HepG2 (cell line): ENCODE results near the gene UVSSA. TPM values are rescaled to one million over a fixed set of nuclear protein-coding genes. Genes with fewer than 3 reads are reported as not detected.

ENCODE experiments used
- ATAC-seq: fragments of 200-7000 bp; cut with Tn5 transposase; 3 replicates; pipeline ENCODE4 v1.9.1; 2020; ENCODE audit warnings: mild to moderate bottlenecking, moderate library complexity
- BruUV-seq: library from RNA; stranded (reverse); fragments of 400-500 nt; replicated peaks from 2 replicates; lab custom pipeline; 2021; lab: Mats Ljungman, UMichigan
- CTCF ChIA-PET: fragments of 300-600 bp; formaldehyde crosslinking; extraction: SDS; loops from one replicate; lab custom pipeline; 2021; ENCODE audit warnings: low total read pairs, inconsistent platforms, low intra/inter-chr PET ratio; lab: Yijun Ruan, JAX
- POLR2A ChIA-PET: fragments of 350-600 bp; sonication (Branson Sonifier 250); formaldehyde crosslinking; loops from one replicate; lab custom pipeline; 2020; ENCODE audit warnings: antibody characterized with exemption, inconsistent platforms; lab: Yijun Ruan, JAX
- DNase-seq: peaks from one replicate; pipeline ENCODE4 v3.0.0-alpha.2; 2015; ENCODE audit warnings: low spot score
- FAIRE-seq: peaks from 3 replicates; lab custom pipeline; 2011; peaks lifted over from hg19 to GRCh38; lab: Jason Lieb, UNC
- H2AFZ ChIP-seq: one replicate; pipeline ENCODE4 v1.6.1; 2011; ENCODE audit warnings: low read length, inconsistent platforms
- H3K27ac ChIP-seq: fragments of 300-600 bp; 3 replicates; pipeline ENCODE4 v1.8.0; 2011; ENCODE audit warnings: mixed run types, mild to moderate bottlenecking, mixed read lengths, low read length, inconsistent platforms; ENCODE audit not compliant: insufficient read depth; ENCODE audit errors: extremely low read length
- H3K27me3 ChIP-seq, 2 experiments: fragments of 200-600 bp in 1 of 2; 2 replicates in 1 of 2; 3 replicates in 1 of 2; pipeline versions ENCODE4 v1.6.0 to v1.8.0; 2011; ENCODE audit warnings: low read length in 2 of 2, mild to moderate bottlenecking in 2 of 2, moderate library complexity in 2 of 2, inconsistent platforms in 1 of 2; ENCODE audit not compliant: insufficient read depth in 2 of 2, control insufficient read depth in 1 of 2
- H3K36me3 ChIP-seq, 2 experiments: fragments of 200-600 bp in 1 of 2; replicated peaks in 1 of 2; 2 replicates in 1 of 2; 3 replicates in 1 of 2; pipeline versions ENCODE4 v1.5.1 to v1.8.0; 2011; ENCODE audit warnings: low read length in 2 of 2, inconsistent platforms in 1 of 2; ENCODE audit not compliant: insufficient read depth in 2 of 2, control insufficient read depth in 1 of 2
- H3K4me1 ChIP-seq: 2 replicates; pipeline ENCODE4 v1.5.1; 2012; ENCODE audit warnings: low read length, inconsistent platforms; ENCODE audit not compliant: insufficient read depth
- H3K4me2 ChIP-seq: 2 replicates; pipeline ENCODE4 v1.6.0; 2011; ENCODE audit warnings: low read depth, low read length, inconsistent platforms
- H3K4me3 ChIP-seq, 3 experiments: fragments of 200-600 bp in 1 of 3; sonication (generic), shearing (Covaris generic) in 1 of 3; replicated peaks in 1 of 3; 2 replicates each; pipeline ENCODE4 v1.5.1; 2011 to 2016; ENCODE audit warnings: low read length in 3 of 3, inconsistent platforms in 2 of 3, low read depth in 2 of 3, mild to moderate bottlenecking in 2 of 3, control low read depth in 1 of 3, mixed read lengths in 1 of 3; ENCODE audit not compliant: insufficient read depth in 1 of 3
- H3K79me2 ChIP-seq: one replicate; pipeline ENCODE4 v1.6.1; 2011; ENCODE audit warnings: low read length, inconsistent platforms; ENCODE audit not compliant: insufficient read depth
- H3K9ac ChIP-seq: 2 replicates; pipeline ENCODE4 v1.6.0; 2011; ENCODE audit warnings: mild to moderate bottlenecking, low read depth, low read length, inconsistent platforms; ENCODE audit not compliant: insufficient read depth
- H3K9me3 ChIP-seq: 2 replicates; pipeline ENCODE4 v1.5.1; 2012; ENCODE audit warnings: mild to moderate bottlenecking, low read length
- H4K20me1 ChIP-seq: 2 replicates; pipeline ENCODE4 v1.6.0; 2011; ENCODE audit warnings: inconsistent platforms, mild to moderate bottlenecking, low read length, moderate library complexity; ENCODE audit not compliant: insufficient read depth
- AFF4 ChIP-seq: sonication (generic); formaldehyde crosslinking; IDR thresholded peaks from 2 replicates; pipeline ENCODE4 v1.4.0; 2020; ENCODE audit warnings: missing genetic modification reagents
- AGO2 ChIP-seq: fragments of 200-400 bp; formaldehyde crosslinking; optimal IDR thresholded peaks from 2 replicates; pipeline ENCODE3; 2017; ENCODE audit warnings: mild to moderate bottlenecking, low read depth, low read length, moderate library complexity
- IRX3 ChIP-seq: sonication (generic); formaldehyde crosslinking; IDR thresholded peaks from 2 replicates; pipeline ENCODE4 v1.8.1; 2023; ENCODE audit warnings: mild to moderate bottlenecking, low read depth, missing genetic modification reagents, borderline replicate concordance
- RBM39 ChIP-seq: fragments of 200-400 bp; formaldehyde crosslinking; IDR thresholded peaks from one replicate; pipeline ENCODE4 v1.6.1; 2018; ENCODE audit warnings: antibody characterized with exemption, mild to moderate bottlenecking, low read depth, low read length; ENCODE audit not compliant: poor library complexity, severe bottlenecking
- ZNF503 ChIP-seq: sonication (generic); formaldehyde crosslinking; IDR thresholded peaks from 2 replicates; pipeline ENCODE4 v1.4.0; 2020; ENCODE audit warnings: missing genetic modification reagents
- ZNF570 ChIP-seq: sonication (generic); formaldehyde crosslinking; IDR thresholded peaks from 2 replicates; pipeline ENCODE4 v1.4.0; 2020; ENCODE audit warnings: mild to moderate bottlenecking, missing genetic modification reagents, borderline replicate concordance
- WGBS: methylation state at CpG from one replicate; pipeline ENCODE4 v1.1.6; 2017; ENCODE audit warnings: low lambda C conversion rate; 5-methylcytosine and 5-hydroxymethylcytosine counted together
- in situ Hi-C: cut with HindIII; loops from 2 replicates; pipeline ENCODE4 v1.10.0; 2017; ENCODE audit warnings: low pct_unique_long_range_greater_than_20kb; ENCODE audit not compliant: extremely low pct_ligation_motif_present
- intact Hi-C: fragments of 100-400 bp; cut with micrococcal nuclease; formaldehyde crosslinking; loops from one replicate; pipeline ENCODE4 v1.10.0; 2022; ENCODE audit not compliant: unreplicated experiment
- polyA plus RNA-seq, 8 experiments: library from polyadenylated mRNA; depleted of rRNA in 3 of 8; stranded (reverse) in 7 of 8; unstranded in 1 of 8; fragments of >200 nt; fragmentation: Illumina TruSeq in 4 of 8; extraction: Trizol in 4 of 8; gene quantifications; 2 replicates each; pipeline versions ENCODE4 v1.2.1 to v1.2.3, GENCODE V29; 2011 to 2016; ENCODE audit warnings: low read depth in 4 of 8, missing spikeins in 1 of 8, mixed read lengths in 1 of 8; ENCODE audit not compliant: insufficient read depth in 1 of 8
- total RNA-seq, 5 experiments: library from RNA; depleted of rRNA; stranded (reverse); fragments of >200 nt; fragmentation: Illumina TruSeq; extraction: Trizol; gene quantifications; 2 replicates each; pipeline ENCODE4 v1.2.3, GENCODE V29; 2016; ENCODE audit warnings: low read depth in 1 of 5

The UVSSA gene
- total and polyA plus RNA-seq, 2 of the 13 experiments (the other 11 are each of a cell fraction or from before 2014, with no cell fraction given): 4.6 to 8.4 TPM

GRCh38 chr4:1340181-1340747 is 6.7 kb upstream of the UVSSA start:
- H3K4me1 ChIP-seq: peaks cover 9% of the 10 kb centered on the region
- H3K4me3 ChIP-seq: no peak overlapping the region
- no peaks in the 10 kb centered on the region for H3K27me3 ChIP-seq
- TF ChIP-seq RBM39: no peak
- TF ChIP-seq AGO2: peak; percentile 75
- ChIA-PET POLR2A (no interaction called here), CTCF (no interaction called here)
- BruUV-seq: no TSS peak
- no peak overlapping the region for H2AFZ ChIP-seq
- FAIRE-seq: no peak
- ATAC-seq: no peak
- no peaks in the 10 kb centered on the region for H3K79me2 ChIP-seq
- intact Hi-C loops (no loop called here), in situ Hi-C loops (loop anchor here (5.0 kb wide), 1 partner anchor 88 kb away; no protein-coding TSS in a partner anchor)
- H3K36me3 ChIP-seq: peaks cover 19 to 50% of the 10 kb centered on the region in 2 experiments
- H3K9ac ChIP-seq: no peak overlapping the region
- 95% methylated on average over 28 of the region's 29 CpGs for WGBS
- H3K4me2 ChIP-seq: no peak overlapping the region
- H3K27ac ChIP-seq: no peak overlapping the region
- DNase-seq: no peak
- no peaks in the 10 kb centered on the region for H4K20me1 ChIP-seq
- no peaks in the 10 kb centered on the region for H3K9me3 ChIP-seq

GRCh38 chr4:1340861-1341260 is 6.1 kb upstream of the UVSSA start:
- H3K9ac ChIP-seq: no peak overlapping the region
- no peaks in the 10 kb centered on the region for H4K20me1 ChIP-seq
- no TSS peak for BruUV-seq
- ChIA-PET CTCF (no interaction called here), POLR2A (no interaction called here)
- no peak for FAIRE-seq
- H3K79me2 ChIP-seq: no peaks in the 10 kb centered on the region
- no peaks in the 10 kb centered on the region for H3K27me3 ChIP-seq
- peaks cover 19 to 49% of the 10 kb centered on the region in 2 experiments for H3K36me3 ChIP-seq
- H3K4me2 ChIP-seq: no peak overlapping the region
- 94% methylated on average over 8 of the region's 20 CpGs for WGBS
- H2AFZ ChIP-seq: no peak overlapping the region
- no peak for TF ChIP-seq ZNF503 (CRISPR knock-in tag)
- TF ChIP-seq AGO2: peak; percentile 28
- no peak for TF ChIP-seq AFF4 (CRISPR knock-in tag)
- no peak for TF ChIP-seq ZNF570 (CRISPR knock-in tag)
- no peak for TF ChIP-seq IRX3 (CRISPR knock-in tag)
- no peak for DNase-seq
- intact Hi-C loops: no loop called here
- peaks cover 11% of the 10 kb centered on the region for H3K4me1 ChIP-seq
- in situ Hi-C loops: loop anchor here (5.0 kb wide), 1 partner anchor 89 kb away; no protein-coding TSS in a partner anchor
- no peak overlapping the region for H3K4me3 ChIP-seq
- no peaks in the 10 kb centered on the region for H3K9me3 ChIP-seq
- H3K27ac ChIP-seq: no peak overlapping the region
- no peak for ATAC-seq
